Activated T-cell treated with anti-CD3 and anti-CD28 coated beads, Interleukin-2, amount 50 U/mL, for 48 hours (primary cell): ENCODE measurements around the gene PDGFB.
A peak's percentile ranks its signal among the peaks of the same experiment; 100 is the strongest.
"Not testable (repeated sequence)": the region's sequence is repeated elsewhere in the genome, so short reads cannot be mapped to it uniquely, and the experiment has no call there.

Experiments
- DNase-seq, 2 experiments: peaks; one replicate each; pipeline ENCODE4 v3.0.0-alpha.2; 2020

Gene PDGFB

GRCh38 chr22:39223091-39223710 lies 21.6 kb downstream of the PDGFB start:
- no peak for DNase-seq

GRCh38 chr22:39221999-39222686 lies 22.6 kb downstream of the PDGFB start:
- DNase-seq: no peak

- no peak for DNase-seq
These were observed 23.6 kb downstream of the PDGFB start for GRCh38 chr22:39220890-39221850.

GRCh38 chr22:39220450-39220849 lies 24.3 kb downstream of the PDGFB start:
- DNase-seq: peak in 1 of 2 experiments; percentile 4

GRCh38 chr22:39219071-39220039 lies 25.4 kb downstream of the PDGFB start:
- DNase-seq: peak in 1 of 2 experiments; percentile 12

- not testable (repeated sequence) for DNase-seq
These were observed 26.4 kb downstream of the PDGFB start for GRCh38 chr22:39218432-39218831.

- no peak for DNase-seq
These were observed 28.7 kb downstream of the PDGFB start for GRCh38 chr22:39216143-39216490.

GRCh38 chr22:39215426-39216142 lies 29.2 kb downstream of the PDGFB start:
- DNase-seq: peak in 1 of 2 experiments; percentile 52

GRCh38 chr22:39215070-39215396 lies 29.7 kb downstream of the PDGFB start:
- DNase-seq: no peak

- DNase-seq: no peak
These were observed 30.3 kb downstream of the PDGFB start for GRCh38 chr22:39214383-39215069.

- DNase-seq: no peak
These were observed 30.8 kb downstream of the PDGFB start for GRCh38 chr22:39214006-39214382.

- DNase-seq: no peak
These were observed 31.9 kb downstream of the PDGFB start for GRCh38 chr22:39212721-39213376.

- DNase-seq: peak in 1 of 2 experiments; percentile 14
These were observed 35.0 kb downstream of the PDGFB start for GRCh38 chr22:39209756-39210155.

GRCh38 chr22:39208013-39208680 lies 36.6 kb downstream of the PDGFB start:
- no peak for DNase-seq

GRCh38 chr22:39207141-39208012 lies 37.4 kb downstream of the PDGFB start:
- DNase-seq: no peak

GRCh38 chr22:39206491-39206890 lies 38.3 kb downstream of the PDGFB start:
- no peak for DNase-seq

GRCh38 chr22:39205344-39206021 lies 39.3 kb downstream of the PDGFB start:
- peak; percentile 45 to 53 for DNase-seq

GRCh38 chr22:39204216-39204615 lies 40.6 kb downstream of the PDGFB start:
- DNase-seq: no peak
